ENCODE measurements around the gene SLC8A3. TPM values are rescaled to one million over a fixed set of nuclear protein-coding genes. Genes with fewer than 3 reads are reported as not detected.

The SLC8A3 gene
- total RNA-seq, 1 donor from 2014 or later, result 0.43 TPM

- H3K27ac Mint-ChIP-seq, result no peak overlapping the region
- peak; percentile 61 for DNase-seq (ENCODE audit: low spot score, unreplicated experiment)
- peaks cover 16% of the 10 kb centered on the region for H3K4me1 Mint-ChIP-seq (ENCODE audit: low read depth)
- H3K36me3 Mint-ChIP-seq (ENCODE audit: insufficient read depth), result no peaks in the 10 kb centered on the region
- peak; percentile 92 for TF ChIP-seq CTCF (IDR thresholded peaks at IDR 0.05; ENCODE audit: unreplicated experiment)
- peaks cover 22% of the 10 kb centered on the region for H3K27me3 Mint-ChIP-seq
- H3K4me3 Mint-ChIP-seq (ENCODE audit: low read depth), result no peak overlapping the region
- H3K9me3 Mint-ChIP-seq (ENCODE audit: low read depth), result no peaks in the 10 kb centered on the region
Measured at GRCh38 chr14:70045844-70046535, 142.8 kb downstream of the SLC8A3 start.

- H3K4me1 Mint-ChIP-seq (ENCODE audit: low read depth), result peaks cover 16% of the 10 kb centered on the region
- H3K4me3 Mint-ChIP-seq (ENCODE audit: low read depth), result no peak overlapping the region
- no peaks in the 10 kb centered on the region for H3K9me3 Mint-ChIP-seq (ENCODE audit: low read depth)
- no peaks in the 10 kb centered on the region for H3K36me3 Mint-ChIP-seq (ENCODE audit: insufficient read depth)
- no peak for DNase-seq (ENCODE audit: low spot score, unreplicated experiment)
- H3K27me3 Mint-ChIP-seq, result peaks cover 28% of the 10 kb centered on the region
- no peak overlapping the region for H3K27ac Mint-ChIP-seq
- no peak for TF ChIP-seq CTCF (IDR thresholded peaks at IDR 0.05; ENCODE audit: unreplicated experiment)
Measured at GRCh38 chr14:70045310-70045709, 143.4 kb downstream of the SLC8A3 start.

DNA sequence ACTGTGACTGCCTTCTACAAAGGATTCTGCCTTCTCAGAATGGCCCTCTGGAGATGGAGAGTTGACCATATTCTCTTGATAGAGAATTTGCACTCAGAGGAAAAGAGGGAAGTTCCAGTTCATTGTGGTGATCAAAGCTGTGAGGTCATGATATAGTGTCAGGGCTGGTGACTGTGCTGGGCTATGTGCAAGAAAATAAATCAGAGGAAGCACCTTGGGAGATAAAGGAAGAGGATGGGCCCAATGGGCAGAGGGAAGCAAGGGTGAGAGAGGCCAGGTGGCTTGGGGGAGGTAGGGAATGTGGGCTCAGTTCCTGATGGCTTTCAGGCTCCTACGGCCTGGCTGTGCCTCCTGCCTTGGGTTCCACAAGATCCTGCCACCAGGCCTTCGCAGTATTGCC lies 145.8 kb downstream of the SLC8A3 start:
- Mint-ChIP-seq H3K27me3 (peaks cover 40% of the 10 kb centered on the region), H3K27ac (no peak overlapping the region), H3K4me3 (ENCODE audit: low read depth) (no peak overlapping the region), H3K4me1 (ENCODE audit: low read depth) (peaks cover 9% of the 10 kb centered on the region), H3K9me3 (ENCODE audit: low read depth) (no peaks in the 10 kb centered on the region), H3K36me3 (ENCODE audit: insufficient read depth) (no peaks in the 10 kb centered on the region)
- DNase-seq (ENCODE audit: low spot score, unreplicated experiment), result no peak
- no peak for TF ChIP-seq CTCF (IDR thresholded peaks at IDR 0.05; ENCODE audit: unreplicated experiment)

- H3K27ac Mint-ChIP-seq, result no peak overlapping the region
- peaks cover 18% of the 10 kb centered on the region for H3K27me3 Mint-ChIP-seq
- TF ChIP-seq CTCF (IDR thresholded peaks at IDR 0.05; ENCODE audit: unreplicated experiment), result peak; percentile 22
- H3K9me3 Mint-ChIP-seq (ENCODE audit: low read depth), result no peaks in the 10 kb centered on the region
- no peak for DNase-seq (ENCODE audit: low spot score, unreplicated experiment)
- H3K36me3 Mint-ChIP-seq (ENCODE audit: insufficient read depth), result no peaks in the 10 kb centered on the region
- H3K4me1 Mint-ChIP-seq (ENCODE audit: low read depth), result peaks cover 16% of the 10 kb centered on the region
- no peak overlapping the region for H3K4me3 Mint-ChIP-seq (ENCODE audit: low read depth)
Measured at GRCh38 chr14:70036665-70037064, 152.1 kb downstream of the SLC8A3 start.

- no peak for TF ChIP-seq CTCF (IDR thresholded peaks at IDR 0.05; ENCODE audit: unreplicated experiment)
- Mint-ChIP-seq H3K9me3 (ENCODE audit: low read depth) (no peaks in the 10 kb centered on the region), H3K36me3 (ENCODE audit: insufficient read depth) (no peaks in the 10 kb centered on the region), H3K4me1 (ENCODE audit: low read depth) (peaks cover 16% of the 10 kb centered on the region), H3K27me3 (peaks cover 4% of the 10 kb centered on the region), H3K4me3 (ENCODE audit: low read depth) (no peak overlapping the region), H3K27ac (no peak overlapping the region)
- no peak for DNase-seq (ENCODE audit: low spot score, unreplicated experiment)
Measured at GRCh38 chr14:70034257-70034656, 154.5 kb downstream of the SLC8A3 start.
